ENCODE results near the gene TEX264. TPM values are rescaled to one million over a fixed set of nuclear protein-coding genes. Genes with fewer than 3 reads are reported as not detected.

TEX264 gene
- total RNA-seq, 1 experiment from 2014 or later, result 44.3 TPM

DNA sequence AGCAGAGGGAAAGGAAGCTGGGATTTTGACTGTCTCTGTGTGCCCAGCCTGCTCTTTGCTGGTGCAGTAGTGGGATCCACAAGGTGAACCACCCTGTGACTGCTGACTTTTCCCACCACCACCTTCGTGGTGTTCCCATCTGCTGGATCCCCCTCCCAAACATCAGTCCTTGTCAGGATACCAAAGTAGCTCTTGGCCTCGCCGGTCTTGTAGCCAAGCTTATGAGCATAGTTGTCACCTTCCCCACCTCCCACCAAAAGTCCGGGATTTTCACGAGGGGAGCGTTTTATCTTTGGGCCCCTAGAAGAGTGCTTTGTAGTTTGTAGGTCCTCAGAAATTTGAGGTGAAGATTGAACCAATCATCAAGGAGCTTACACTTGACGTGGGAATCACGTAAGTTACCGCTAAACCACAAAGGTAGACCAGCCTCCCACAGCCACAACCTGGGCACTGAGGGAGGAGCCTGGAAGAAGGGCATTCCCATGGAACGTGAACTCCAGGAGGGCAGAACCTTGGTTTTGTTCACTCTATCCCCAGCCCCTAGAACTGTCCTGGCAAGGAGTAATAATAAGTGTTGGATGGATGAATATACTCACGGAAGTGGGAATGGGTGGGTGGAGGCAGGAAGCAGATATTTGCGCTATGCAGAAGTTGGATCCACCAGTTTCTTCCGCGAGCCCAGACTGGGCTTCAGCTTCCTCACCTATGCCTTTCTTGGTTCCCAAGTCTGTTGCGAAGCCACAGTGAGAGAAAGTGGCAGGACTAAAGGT is 814 bp upstream of the TEX264 start:
- peak overlapping the region; percentile 95; the same call in 1 of the 2 replicates for H2AFZ ChIP-seq
- H3K36me3 ChIP-seq (ENCODE audit: low read depth), result no peaks in the 10 kb centered on the region
- no peaks in the 10 kb centered on the region for H3K27me3 ChIP-seq (ENCODE audit: insufficient read depth, low read depth)
- ChIA-PET CTCF (interaction anchor here (0.6 to 3.2 kb wide), 5 partner anchors 12 to 1054 kb away, joined by 3 to 28 read pairs (median 6); partner anchors contain the start of genes DCAF1 and MAPKAPK3), POLR2A (ENCODE audit: unreplicated experiment) (interaction anchor here (0.7 kb wide), 1 partner anchor 610 kb away, joined by 3 read pairs; no protein-coding TSS in a partner anchor)
- no peaks in the 10 kb centered on the region for H3K79me2 ChIP-seq (ENCODE audit: low read depth)
- TSS peak; percentile 47 for BruUV-seq (replicated peaks)
- intact Hi-C loops (cut with micrococcal nuclease; ENCODE audit: unreplicated experiment), result loop anchor here (1.0 kb wide), 1 partner anchor 33 kb away; no protein-coding TSS in a partner anchor
- peaks cover 12% of the 10 kb centered on the region; the same call in 1 of the 2 replicates for H3F3A ChIP-seq (ENCODE audit: insufficient read depth, low read depth)
- TF ChIP-seq EZH2 (IDR thresholded peaks at IDR 0.05; ENCODE audit: low read depth), result no peak
- TF ChIP-seq, protein P1, sequence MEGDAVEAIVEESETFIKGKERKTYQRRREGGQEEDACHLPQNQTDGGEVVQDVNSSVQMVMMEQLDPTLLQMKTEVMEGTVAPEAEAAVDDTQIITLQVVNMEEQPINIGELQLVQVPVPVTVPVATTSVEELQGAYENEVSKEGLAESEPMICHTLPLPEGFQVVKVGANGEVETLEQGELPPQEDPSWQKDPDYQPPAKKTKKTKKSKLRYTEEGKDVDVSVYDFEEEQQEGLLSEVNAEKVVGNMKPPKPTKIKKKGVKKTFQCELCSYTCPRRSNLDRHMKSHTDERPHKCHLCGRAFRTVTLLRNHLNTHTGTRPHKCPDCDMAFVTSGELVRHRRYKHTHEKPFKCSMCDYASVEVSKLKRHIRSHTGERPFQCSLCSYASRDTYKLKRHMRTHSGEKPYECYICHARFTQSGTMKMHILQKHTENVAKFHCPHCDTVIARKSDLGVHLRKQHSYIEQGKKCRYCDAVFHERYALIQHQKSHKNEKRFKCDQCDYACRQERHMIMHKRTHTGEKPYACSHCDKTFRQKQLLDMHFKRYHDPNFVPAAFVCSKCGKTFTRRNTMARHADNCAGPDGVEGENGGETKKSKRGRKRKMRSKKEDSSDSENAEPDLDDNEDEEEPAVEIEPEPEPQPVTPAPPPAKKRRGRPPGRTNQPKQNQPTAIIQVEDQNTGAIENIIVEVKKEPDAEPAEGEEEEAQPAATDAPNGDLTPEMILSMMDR (conservative IDR thresholded peaks at IDR 0.05), result no peak
- H3K4me3 ChIP-seq, result peak overlapping the region; percentile 82; the same call in 1 of the 2 replicates
- DNase-seq, result no peak
- H4K20me1 ChIP-seq (ENCODE audit: insufficient read depth), result no peaks in the 10 kb centered on the region
- H3K4me1 ChIP-seq (replicated peaks; ENCODE audit: insufficient read depth), result peaks cover 18% of the 10 kb centered on the region
- no peak overlapping the region for H3K27ac ChIP-seq
- peak overlapping the region; percentile 81 for H3K4me2 ChIP-seq
- no peaks in the 10 kb centered on the region for H3K9me3 ChIP-seq (ENCODE audit: insufficient read depth, low read depth)
- H3K9me2 ChIP-seq (ENCODE audit: insufficient read depth), result no peaks in the 10 kb centered on the region

DNA sequence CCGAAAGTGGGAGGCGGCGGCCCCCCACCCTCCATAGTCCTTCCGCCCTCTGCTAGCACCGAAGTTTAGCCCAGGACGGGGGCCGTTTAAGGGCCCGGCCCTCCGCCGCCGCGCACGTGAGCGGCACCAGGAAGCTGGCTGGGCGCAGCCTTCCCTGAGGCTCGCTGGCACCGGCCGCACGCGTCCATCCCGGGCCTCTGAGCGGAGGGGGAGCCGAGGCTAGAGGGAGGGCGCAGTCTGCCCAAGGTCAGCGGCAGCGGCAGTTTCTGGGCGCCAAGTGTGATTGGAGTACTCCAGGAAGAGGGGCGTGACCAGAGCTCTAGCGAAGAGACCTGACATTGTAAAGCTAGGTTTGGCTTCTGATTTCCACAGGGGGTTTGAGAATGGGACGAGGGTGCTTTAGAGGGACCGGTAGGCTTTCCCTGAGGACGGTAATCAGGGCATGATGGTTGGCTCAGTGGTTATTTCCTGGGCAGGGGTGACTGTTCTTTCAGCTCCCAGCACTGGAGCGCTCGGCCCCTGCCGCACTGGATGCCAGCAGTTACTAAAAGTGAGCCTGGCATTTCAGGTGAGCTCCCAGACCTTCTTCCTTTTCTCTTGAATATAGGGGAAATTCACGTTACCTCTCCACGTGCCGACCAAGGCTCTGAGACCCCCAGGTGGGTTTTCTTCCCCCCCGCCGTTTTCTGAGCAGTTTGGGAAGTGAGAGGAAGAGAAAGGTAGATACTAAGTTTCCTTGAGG is 853 bp downstream of the TEX264 start:
- Histone ChIP-seq H3K79me2 (ENCODE audit: low read depth) (no peaks in the 10 kb centered on the region), H3K9me3 (ENCODE audit: insufficient read depth, low read depth) (no peaks in the 10 kb centered on the region), H2AFZ (peak overlapping the region; percentile 95), H3K4me3 (peak overlapping the region; percentile 82), H3K4me2 (peak overlapping the region; percentile 81), H3K36me3 (ENCODE audit: low read depth) (no peaks in the 10 kb centered on the region), H3K27ac (peak overlapping the region; percentile 47; the same call in 1 of the 2 replicates), H3K4me1 (replicated peaks; ENCODE audit: insufficient read depth) (peaks cover 18% of the 10 kb centered on the region), H3K27me3 (ENCODE audit: insufficient read depth, low read depth) (no peaks in the 10 kb centered on the region), H3F3A (ENCODE audit: insufficient read depth, low read depth) (peaks cover 12% of the 10 kb centered on the region; the same call in 1 of the 2 replicates), H3K9me2 (ENCODE audit: insufficient read depth) (no peaks in the 10 kb centered on the region), H4K20me1 (ENCODE audit: insufficient read depth) (no peaks in the 10 kb centered on the region)
- CTCF ChIA-PET, result interaction anchor here (1.0 to 1.7 kb wide), 3 partner anchors 9 to 170 kb away, joined by 3 to 4 read pairs (median 4); no protein-coding TSS in a partner anchor
- TF ChIP-seq EZH2 (IDR thresholded peaks at IDR 0.05; ENCODE audit: low read depth), result no peak
- TF ChIP-seq, protein P1 (conservative IDR thresholded peaks at IDR 0.05), result no peak
- intact Hi-C loops (cut with micrococcal nuclease; ENCODE audit: unreplicated experiment), result no loop called here
- POLR2A ChIA-PET (ENCODE audit: unreplicated experiment), result interaction anchor here (0.6 to 1.5 kb wide), 7 partner anchors 9 to 1438 kb away, joined by 3 to 24 read pairs (median 10); partner anchors contain the start of gene DCAF1
- no TSS peak for BruUV-seq (replicated peaks)
- DNase-seq, result peak; percentile 56 to 69

DNA sequence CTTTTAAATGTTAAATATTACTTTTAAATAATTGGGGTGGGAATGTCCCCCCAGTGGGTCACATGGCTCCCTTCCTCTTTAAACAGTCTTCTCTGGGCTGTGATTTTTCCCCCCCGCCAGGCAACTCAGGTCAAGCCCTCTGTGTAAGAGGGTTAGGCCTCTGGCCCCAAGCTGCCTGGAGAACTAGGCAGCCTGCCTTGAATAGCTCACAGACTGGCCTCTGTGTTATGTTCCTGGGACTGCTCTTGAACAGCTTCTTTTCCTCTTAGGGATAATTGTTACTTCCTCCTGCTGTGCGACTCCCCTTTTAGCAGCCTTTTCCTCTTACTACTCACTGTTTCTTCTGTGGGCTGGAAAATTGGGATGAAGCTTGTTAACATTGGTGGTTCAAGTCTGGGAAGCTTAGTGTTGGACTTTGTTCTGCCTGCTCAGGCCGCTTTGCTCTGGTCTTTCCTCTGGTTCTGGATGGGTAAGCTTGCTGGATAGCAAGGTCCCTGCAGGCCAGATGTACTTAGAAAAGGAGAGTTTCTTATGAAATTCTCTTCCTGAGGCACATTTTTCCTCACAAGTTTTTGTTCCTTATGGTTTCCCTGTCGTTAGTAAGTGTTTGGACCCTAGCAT is 2.2 kb downstream of the TEX264 start:
- DNase-seq, result no peak
- Histone ChIP-seq H4K20me1 (ENCODE audit: insufficient read depth) (no peaks in the 10 kb centered on the region), H3K9me3 (ENCODE audit: insufficient read depth, low read depth) (no peaks in the 10 kb centered on the region), H3K79me2 (ENCODE audit: low read depth) (no peaks in the 10 kb centered on the region), H3F3A (ENCODE audit: insufficient read depth, low read depth) (peaks cover 12% of the 10 kb centered on the region; the same call in 1 of the 2 replicates), H3K9me2 (ENCODE audit: insufficient read depth) (no peaks in the 10 kb centered on the region), H3K27ac (no peak overlapping the region), H3K4me1 (replicated peaks; ENCODE audit: insufficient read depth) (peaks cover 18% of the 10 kb centered on the region), H2AFZ (no peak overlapping the region), H3K4me2 (no peak overlapping the region), H3K36me3 (ENCODE audit: low read depth) (no peaks in the 10 kb centered on the region), H3K27me3 (ENCODE audit: insufficient read depth, low read depth) (no peaks in the 10 kb centered on the region), H3K4me3 (no peak overlapping the region)
- ChIA-PET CTCF (interaction anchor here (1.0 to 1.7 kb wide), 2 partner anchors 7 to 9 kb away, joined by 3 to 4 read pairs; no protein-coding TSS in a partner anchor), POLR2A (ENCODE audit: unreplicated experiment) (interaction anchor here (0.6 kb wide), 1 partner anchor 291 kb away, joined by 3 read pairs; no protein-coding TSS in a partner anchor)
- intact Hi-C loops (cut with micrococcal nuclease; ENCODE audit: unreplicated experiment), result no loop called here
- no TSS peak for BruUV-seq (replicated peaks)
- TF ChIP-seq EZH2 (IDR thresholded peaks at IDR 0.05; ENCODE audit: low read depth), result no peak
- TF ChIP-seq, protein P1 (conservative IDR thresholded peaks at IDR 0.05), result no peak

Data from PC-9 (cell line).